ENCODE measurements around the gene FZD2. TPM values are rescaled to one million over a fixed set of nuclear protein-coding genes. Genes with fewer than 3 reads are reported as not detected.

The FZD2 gene
- total RNA-seq, 2 donors from 2014 or later = 1.9 to 4.0 TPM

DNA sequence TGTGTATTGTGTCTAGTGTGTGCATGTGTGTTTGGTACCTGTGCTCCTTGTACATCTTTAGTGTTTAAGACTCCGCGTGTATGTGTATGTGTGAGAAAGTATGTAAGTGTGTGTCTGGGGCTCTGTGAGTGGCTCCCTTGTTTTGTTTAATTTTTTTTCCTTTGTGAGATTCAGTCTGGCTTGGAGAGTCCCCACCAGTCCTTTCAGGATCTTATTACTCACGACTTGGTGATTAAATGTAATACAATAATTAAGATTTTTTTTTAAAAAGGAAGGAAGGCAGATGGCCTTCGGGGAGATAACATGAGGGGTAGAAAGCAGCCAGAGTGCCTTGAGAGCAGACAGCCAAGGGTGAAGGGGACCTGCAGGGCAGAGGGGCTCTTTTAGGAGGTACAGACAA is 33.9 kb downstream of the FZD2 start:
- no peak overlapping the region for H3K4me3 ChIP-seq
- no peaks in the 10 kb centered on the region for H3K27me3 ChIP-seq
- peaks cover 0 to 3% of the 10 kb centered on the region in 2 donors for H3K4me1 ChIP-seq
- TF ChIP-seq, protein P1, sequence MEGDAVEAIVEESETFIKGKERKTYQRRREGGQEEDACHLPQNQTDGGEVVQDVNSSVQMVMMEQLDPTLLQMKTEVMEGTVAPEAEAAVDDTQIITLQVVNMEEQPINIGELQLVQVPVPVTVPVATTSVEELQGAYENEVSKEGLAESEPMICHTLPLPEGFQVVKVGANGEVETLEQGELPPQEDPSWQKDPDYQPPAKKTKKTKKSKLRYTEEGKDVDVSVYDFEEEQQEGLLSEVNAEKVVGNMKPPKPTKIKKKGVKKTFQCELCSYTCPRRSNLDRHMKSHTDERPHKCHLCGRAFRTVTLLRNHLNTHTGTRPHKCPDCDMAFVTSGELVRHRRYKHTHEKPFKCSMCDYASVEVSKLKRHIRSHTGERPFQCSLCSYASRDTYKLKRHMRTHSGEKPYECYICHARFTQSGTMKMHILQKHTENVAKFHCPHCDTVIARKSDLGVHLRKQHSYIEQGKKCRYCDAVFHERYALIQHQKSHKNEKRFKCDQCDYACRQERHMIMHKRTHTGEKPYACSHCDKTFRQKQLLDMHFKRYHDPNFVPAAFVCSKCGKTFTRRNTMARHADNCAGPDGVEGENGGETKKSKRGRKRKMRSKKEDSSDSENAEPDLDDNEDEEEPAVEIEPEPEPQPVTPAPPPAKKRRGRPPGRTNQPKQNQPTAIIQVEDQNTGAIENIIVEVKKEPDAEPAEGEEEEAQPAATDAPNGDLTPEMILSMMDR (IDR thresholded peaks at IDR 0.05) = no peak
- no peaks in the 10 kb centered on the region for H3K9me3 ChIP-seq
- no peak for DNase-seq (ENCODE audit: low spot score)
- H3K27ac ChIP-seq = no peak overlapping the region
- H3K36me3 ChIP-seq = no peaks in the 10 kb centered on the region

- TF ChIP-seq, protein P1 (IDR thresholded peaks at IDR 0.05) = no peak
- H3K4me1 ChIP-seq = no peaks in the 10 kb centered on the region
These were observed 35.9 kb downstream of the FZD2 start for GRCh38 chr17:44593156-44593555.

GRCh38 chr17:44595216-44595775 is 38.0 kb downstream of the FZD2 start:
- Histone ChIP-seq H3K9me3 (no peaks in the 10 kb centered on the region), H3K4me3 (no peak overlapping the region), H3K27ac (no peak overlapping the region), H3K4me1 (no peaks in the 10 kb centered on the region), H3K27me3 (no peaks in the 10 kb centered on the region), H3K36me3 (no peaks in the 10 kb centered on the region)
- TF ChIP-seq, protein P1 (IDR thresholded peaks at IDR 0.05) = no peak
- DNase-seq (ENCODE audit: low spot score) = no peak

More at GRCh38 chr17:44593156-44593555, 35.9 kb downstream of the FZD2 start:
- no peak for DNase-seq (ENCODE audit: low spot score)
- no peaks in the 10 kb centered on the region for H3K27me3 ChIP-seq
- no peak overlapping the region for H3K4me3 ChIP-seq
- no peaks in the 10 kb centered on the region for H3K9me3 ChIP-seq
- H3K36me3 ChIP-seq = no peaks in the 10 kb centered on the region
- H3K27ac ChIP-seq = no peak overlapping the region

- no peak overlapping the region for H3K27ac ChIP-seq
- no peaks in the 10 kb centered on the region for H3K36me3 ChIP-seq
- TF ChIP-seq, protein P1 (IDR thresholded peaks at IDR 0.05) = no peak
- no peak for DNase-seq (ENCODE audit: low spot score)
- H3K4me3 ChIP-seq = no peak overlapping the region
- H3K4me1 ChIP-seq = no peaks in the 10 kb centered on the region
- no peaks in the 10 kb centered on the region for H3K27me3 ChIP-seq
- no peaks in the 10 kb centered on the region for H3K9me3 ChIP-seq
These were observed 41.0 kb downstream of the FZD2 start for GRCh38 chr17:44598329-44598728.

DNA sequence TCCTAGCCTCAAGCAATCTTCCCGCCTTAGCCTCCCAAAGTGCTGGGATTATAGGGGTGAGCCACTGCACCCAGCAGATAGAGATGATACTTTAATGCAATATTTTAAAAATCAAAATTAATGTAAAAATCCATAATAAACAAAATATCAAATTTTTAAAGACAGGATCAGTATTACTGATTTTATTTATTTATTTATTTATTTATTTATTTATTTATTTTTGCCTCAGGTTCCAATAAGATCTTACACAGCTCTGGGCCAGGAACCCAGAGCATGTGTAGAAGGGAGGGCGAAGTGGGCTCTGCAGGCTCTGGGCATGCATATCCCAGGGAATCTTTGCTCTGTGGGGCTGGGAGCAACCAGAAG is 41.6 kb downstream of the FZD2 start:
- Histone ChIP-seq H3K36me3 (no peaks in the 10 kb centered on the region), H3K27me3 (no peaks in the 10 kb centered on the region), H3K27ac (no peak overlapping the region), H3K4me3 (no peak overlapping the region), H3K9me3 (no peaks in the 10 kb centered on the region), H3K4me1 (no peaks in the 10 kb centered on the region)
- DNase-seq (ENCODE audit: low spot score) = no peak
- TF ChIP-seq, protein P1 (IDR thresholded peaks at IDR 0.05) = no peak
